Ectodermal cell (in vitro differentiated cells): ENCODE measurements around the gene ANKRD42.

Experiments
- H3K27ac ChIP-seq: 2 replicates; pipeline ENCODE4 v1.7.0; 2013; ENCODE audit warnings: mild to moderate bottlenecking, low read depth, low read length; ENCODE audit not compliant: insufficient read depth, poor library complexity, severe bottlenecking
- H3K27me3 ChIP-seq: 2 replicates; pipeline ENCODE4 v1.7.0; 2013; ENCODE audit warnings: mild to moderate bottlenecking, low read length; ENCODE audit not compliant: insufficient read depth, control insufficient read depth, poor library complexity, severe bottlenecking
- H3K36me3 ChIP-seq: one replicate; pipeline ENCODE4 v1.7.0; 2013; ENCODE audit warnings: low read length; ENCODE audit not compliant: control insufficient read depth, insufficient read depth
- H3K4me1 ChIP-seq: one replicate; pipeline ENCODE4 v1.7.0; 2013; ENCODE audit warnings: low read length; ENCODE audit not compliant: control insufficient read depth, insufficient read depth
- H3K4me3 ChIP-seq: 2 replicates; pipeline ENCODE4 v1.7.0; 2013; ENCODE audit warnings: low read depth, low read length, control low read depth; ENCODE audit not compliant: insufficient read depth
- H3K9me3 ChIP-seq: 2 replicates; pipeline ENCODE4 v1.7.0; 2013; ENCODE audit warnings: mild to moderate bottlenecking, low read length, moderate library complexity; ENCODE audit not compliant: control insufficient read depth
- WGBS, 2 experiments: methylation state at CpG; one replicate each; pipeline ENCODE4 v1.1.7; 2013; ENCODE audit warnings: missing lambda C conversion rate in 2 of 2; 5-methylcytosine and 5-hydroxymethylcytosine counted together

Gene ANKRD42

GRCh38 chr11:83174008-83174407, 19.5 kb upstream of the ANKRD42 start:
- Histone ChIP-seq H3K36me3 (peaks cover 31% of the 10 kb centered on the region), H3K9me3 (no peaks in the 10 kb centered on the region), H3K4me3 (no peak overlapping the region), H3K4me1 (no peaks in the 10 kb centered on the region), H3K27me3 (no peaks in the 10 kb centered on the region), H3K27ac (no peak overlapping the region)

GRCh38 chr11:83175815-83176214, 17.7 kb upstream of the ANKRD42 start:
- H3K4me1 ChIP-seq: no peaks in the 10 kb centered on the region
- H3K27ac ChIP-seq: no peak overlapping the region
- peaks cover 33% of the 10 kb centered on the region for H3K36me3 ChIP-seq
- H3K27me3 ChIP-seq: no peaks in the 10 kb centered on the region
- 100% methylated on average over 1 of the region's 1 CpG; no CpG with 5 or more reads in 1 of the 2 experiments for WGBS, 2 experiments
- H3K9me3 ChIP-seq: no peaks in the 10 kb centered on the region
- no peak overlapping the region for H3K4me3 ChIP-seq

- 89 to 95% methylated on average over 2 of the region's 2 CpGs for WGBS, 2 experiments
- peaks cover 49% of the 10 kb centered on the region for H3K36me3 ChIP-seq
These were observed 11.7 kb upstream of the ANKRD42 start for GRCh38 chr11:83181815-83182214.

GRCh38 chr11:83185767-83186166, 7.7 kb upstream of the ANKRD42 start:
- WGBS, 2 experiments: 100% methylated on average over 1 of the region's 1 CpG
- Histone ChIP-seq H3K36me3 (peaks cover 26% of the 10 kb centered on the region), H3K4me3 (no peak overlapping the region), H3K4me1 (no peaks in the 10 kb centered on the region), H3K27me3 (no peaks in the 10 kb centered on the region), H3K27ac (no peak overlapping the region), H3K9me3 (no peaks in the 10 kb centered on the region)

More at GRCh38 chr11:83181815-83182214, 11.7 kb upstream of the ANKRD42 start:
- Histone ChIP-seq H3K27me3 (no peaks in the 10 kb centered on the region), H3K27ac (no peak overlapping the region), H3K4me1 (no peaks in the 10 kb centered on the region), H3K9me3 (no peaks in the 10 kb centered on the region), H3K4me3 (no peak overlapping the region)

- 92 to 97% methylated on average over 4 of the region's 4 CpGs for WGBS, 2 experiments
- Histone ChIP-seq H3K27me3 (no peaks in the 10 kb centered on the region), H3K27ac (no peak overlapping the region), H3K36me3 (peaks cover 22% of the 10 kb centered on the region), H3K9me3 (no peaks in the 10 kb centered on the region), H3K4me1 (peaks cover 2% of the 10 kb centered on the region), H3K4me3 (no peak overlapping the region)
These were observed 6.0 kb upstream of the ANKRD42 start for GRCh38 chr11:83187465-83187864.

GRCh38 chr11:83191491-83191890, 2.0 kb upstream of the ANKRD42 start:
- Histone ChIP-seq H3K36me3 (peaks cover 5% of the 10 kb centered on the region), H3K27ac (no peak overlapping the region), H3K9me3 (no peaks in the 10 kb centered on the region), H3K27me3 (peaks cover 16% of the 10 kb centered on the region), H3K4me1 (peaks cover 6% of the 10 kb centered on the region), H3K4me3 (no peak overlapping the region)
- WGBS, 2 experiments: 88 to 93% methylated on average over 5 of the region's 5 CpGs

GRCh38 chr11:83191986-83192385, 1.5 kb upstream of the ANKRD42 start:
- Histone ChIP-seq H3K27ac (no peak overlapping the region), H3K4me1 (peaks cover 6% of the 10 kb centered on the region), H3K36me3 (peaks cover 5% of the 10 kb centered on the region), H3K9me3 (no peaks in the 10 kb centered on the region), H3K4me3 (peak overlapping the region; percentile 73), H3K27me3 (peaks cover 16% of the 10 kb centered on the region)
- WGBS, 2 experiments: 96% methylated on average over 11 of the region's 11 CpGs

GRCh38 chr11:83192606-83193245, 786 bp upstream of the ANKRD42 start:
- H3K9me3 ChIP-seq: no peaks in the 10 kb centered on the region
- H3K4me3 ChIP-seq: peak overlapping the region; percentile 73
- peaks cover 16% of the 10 kb centered on the region for H3K27me3 ChIP-seq
- WGBS, 2 experiments: 31 to 35% methylated on average over 8 of the region's 8 CpGs
- peaks cover 5% of the 10 kb centered on the region for H3K36me3 ChIP-seq
- peaks cover 6% of the 10 kb centered on the region for H3K4me1 ChIP-seq
- H3K27ac ChIP-seq: peak overlapping the region; percentile 40

GRCh38 chr11:83194281-83195142, 1.0 kb downstream of the ANKRD42 start:
- peaks cover 16% of the 10 kb centered on the region for H3K27me3 ChIP-seq
- no peaks in the 10 kb centered on the region for H3K9me3 ChIP-seq
- H3K4me1 ChIP-seq: peaks cover 6% of the 10 kb centered on the region
- H3K27ac ChIP-seq: no peak overlapping the region
- 6 to 7% methylated on average over 35 of the region's 35 CpGs for WGBS, 2 experiments
- H3K4me3 ChIP-seq: peak overlapping the region; percentile 73
- peaks cover 5% of the 10 kb centered on the region for H3K36me3 ChIP-seq

GRCh38 chr11:83195143-83195466, 1.6 kb downstream of the ANKRD42 start:
- H3K27ac ChIP-seq: no peak overlapping the region
- 78 to 81% methylated on average over 4 of the region's 4 CpGs for WGBS, 2 experiments
- peak overlapping the region; percentile 73 for H3K4me3 ChIP-seq

More at GRCh38 chr11:83195143-83195466, 1.6 kb downstream of the ANKRD42 start:
- Histone ChIP-seq H3K4me1 (peaks cover 6% of the 10 kb centered on the region), H3K36me3 (peaks cover 5% of the 10 kb centered on the region), H3K9me3 (no peaks in the 10 kb centered on the region), H3K27me3 (peaks cover 16% of the 10 kb centered on the region)
